ENCODE measurements around the gene KAZN.

KAZN gene

GRCh38 chr1:14824314-14824915 lies 225.9 kb downstream of the KAZN start:
- DNase-seq (ENCODE audit: extremely low spot score), result no peak
- POLR2A ChIA-PET, result no interaction called here
- CTCF ChIA-PET, result no interaction called here
- TF ChIP-seq BHLHE40 (IDR thresholded peaks at IDR 0.05; ENCODE audit: borderline replicate concordance) (no peak), SUZ12 (IDR thresholded peaks at IDR 0.05) (no peak), FOXA1 (IDR thresholded peaks at IDR 0.05) (no peak)

- no peak for TF ChIP-seq LEF1 (IDR thresholded peaks at IDR 0.05; ENCODE audit: borderline replicate concordance)
- no peak for TF ChIP-seq TARDBP (IDR thresholded peaks at IDR 0.05)
- no peak for TF ChIP-seq ZNF384 (IDR thresholded peaks at IDR 0.05)
- no peak for TF ChIP-seq SUZ12 (IDR thresholded peaks at IDR 0.05)
- no peak for TF ChIP-seq BHLHE40 (IDR thresholded peaks at IDR 0.05; ENCODE audit: borderline replicate concordance)
- no peak for TF ChIP-seq HDGF (IDR thresholded peaks at IDR 0.05; ENCODE audit: borderline replicate concordance)
- TF ChIP-seq CTBP1 (IDR thresholded peaks at IDR 0.05; ENCODE audit: borderline replicate concordance), result no peak
- no peak for TF ChIP-seq FOXA1 (IDR thresholded peaks at IDR 0.05)
- TF ChIP-seq NFRKB (IDR thresholded peaks at IDR 0.05), result no peak
- TF ChIP-seq PKNOX1 (IDR thresholded peaks at IDR 0.05), result no peak
- no peak for TF ChIP-seq ARNT (IDR thresholded peaks at IDR 0.05)
- no peak for TF ChIP-seq FOXK2 (IDR thresholded peaks at IDR 0.05)
- TF ChIP-seq L3MBTL2 (conservative IDR thresholded peaks at IDR 0.05), result no peak
- TF ChIP-seq SP1 (IDR thresholded peaks at IDR 0.05), result no peak
- ChIA-PET POLR2A (no interaction called here), CTCF (no interaction called here)
- no peak for DNase-seq (ENCODE audit: extremely low spot score)
These were observed 226.9 kb downstream of the KAZN start for GRCh38 chr1:14825396-14825795.

- TF ChIP-seq ARNT (IDR thresholded peaks at IDR 0.05) (no peak), FOXK2 (IDR thresholded peaks at IDR 0.05) (no peak), L3MBTL2 (conservative IDR thresholded peaks at IDR 0.05) (no peak), NFRKB (IDR thresholded peaks at IDR 0.05) (no peak), HDGF (IDR thresholded peaks at IDR 0.05; ENCODE audit: borderline replicate concordance) (no peak), CTBP1 (IDR thresholded peaks at IDR 0.05; ENCODE audit: borderline replicate concordance) (no peak), LEF1 (IDR thresholded peaks at IDR 0.05; ENCODE audit: borderline replicate concordance) (no peak), FOXM1 (IDR thresholded peaks at IDR 0.05; ENCODE audit: borderline replicate concordance) (no peak), ZNF384 (IDR thresholded peaks at IDR 0.05) (no peak), TARDBP (IDR thresholded peaks at IDR 0.05) (no peak), SUZ12 (IDR thresholded peaks at IDR 0.05) (no peak), ELF4 (IDR thresholded peaks at IDR 0.05) (no peak), PKNOX1 (IDR thresholded peaks at IDR 0.05) (no peak), BHLHE40 (IDR thresholded peaks at IDR 0.05; ENCODE audit: borderline replicate concordance) (no peak)
- ChIA-PET CTCF (no interaction called here), POLR2A (no interaction called here)
- no peak for DNase-seq (ENCODE audit: extremely low spot score)
These were observed 227.7 kb downstream of the KAZN start for GRCh38 chr1:14826172-14826636.

GRCh38 chr1:14826731-14827326 lies 228.3 kb downstream of the KAZN start:
- POLR2A ChIA-PET, result no interaction called here
- DNase-seq (ENCODE audit: extremely low spot score), result no peak
- no peak for TF ChIP-seq FOXA1 (IDR thresholded peaks at IDR 0.05)
- CTCF ChIA-PET, result no interaction called here

- CTCF ChIA-PET, result no interaction called here
- TF ChIP-seq FOXM1 (IDR thresholded peaks at IDR 0.05; ENCODE audit: borderline replicate concordance) (no peak), SP1 (IDR thresholded peaks at IDR 0.05) (no peak), SUZ12 (IDR thresholded peaks at IDR 0.05) (no peak), PKNOX1 (IDR thresholded peaks at IDR 0.05) (no peak), HDGF (IDR thresholded peaks at IDR 0.05; ENCODE audit: borderline replicate concordance) (no peak), NFRKB (IDR thresholded peaks at IDR 0.05) (no peak), ARNT (IDR thresholded peaks at IDR 0.05) (no peak), FOXA1 (IDR thresholded peaks at IDR 0.05) (no peak), FOXK2 (IDR thresholded peaks at IDR 0.05) (no peak), LEF1 (IDR thresholded peaks at IDR 0.05; ENCODE audit: borderline replicate concordance) (no peak), CTBP1 (IDR thresholded peaks at IDR 0.05; ENCODE audit: borderline replicate concordance) (no peak)
- POLR2A ChIA-PET, result no interaction called here
- DNase-seq (ENCODE audit: extremely low spot score), result no peak
These were observed 229.4 kb downstream of the KAZN start for GRCh38 chr1:14827870-14828269.

GRCh38 chr1:14828665-14829064 lies 230.2 kb downstream of the KAZN start:
- no peak for DNase-seq (ENCODE audit: extremely low spot score)
- TF ChIP-seq NFRKB (IDR thresholded peaks at IDR 0.05) (no peak), HDGF (IDR thresholded peaks at IDR 0.05; ENCODE audit: borderline replicate concordance) (no peak), SUZ12 (IDR thresholded peaks at IDR 0.05) (no peak), FOXM1 (IDR thresholded peaks at IDR 0.05; ENCODE audit: borderline replicate concordance) (no peak), ZNF384 (IDR thresholded peaks at IDR 0.05) (no peak), PKNOX1 (IDR thresholded peaks at IDR 0.05) (no peak), FOXK2 (IDR thresholded peaks at IDR 0.05) (no peak), TARDBP (IDR thresholded peaks at IDR 0.05) (no peak), ELF4 (IDR thresholded peaks at IDR 0.05) (no peak), LEF1 (IDR thresholded peaks at IDR 0.05; ENCODE audit: borderline replicate concordance) (no peak), L3MBTL2 (conservative IDR thresholded peaks at IDR 0.05) (no peak)
- ChIA-PET CTCF (no interaction called here), POLR2A (no interaction called here)

All from HEK293T (cell line).